DND-41 (cell line): ENCODE measurements around the gene POLR2E.

ENCODE experiments used
- ATAC-seq: fragments of 200-7000 bp; cut with Tn5 transposase; 3 replicates; pipeline ENCODE4 v1.9.1; 2021; ENCODE audit warnings: low read depth; ENCODE audit not compliant: insufficient read depth
- DNase-seq: peaks from one replicate; pipeline ENCODE4 v3.0.0-alpha.2; 2020
- H2AFZ ChIP-seq: 2 replicates; pipeline ENCODE4 v1.6.0; 2012; ENCODE audit warnings: low read depth, low read length
- H3K27ac ChIP-seq: 2 replicates; pipeline ENCODE4 v1.5.1; 2012; ENCODE audit warnings: low read length, inconsistent platforms
- H3K27me3 ChIP-seq: fragments of 200-600 bp; sonication (generic); 2 replicates; pipeline ENCODE4 v1.6.0; 2012; ENCODE audit warnings: low read length, mild to moderate bottlenecking, inconsistent platforms; ENCODE audit not compliant: insufficient read depth, poor library complexity
- H3K36me3 ChIP-seq: 2 replicates; pipeline ENCODE4 v1.5.1; 2012; ENCODE audit warnings: low read length, inconsistent platforms; ENCODE audit not compliant: insufficient read depth
- H3K4me1 ChIP-seq: 2 replicates; pipeline ENCODE4 v1.5.1; 2012; ENCODE audit warnings: mild to moderate bottlenecking, low read length; ENCODE audit not compliant: insufficient read depth
- H3K4me2 ChIP-seq: 2 replicates; pipeline ENCODE4 v1.6.0; 2012; ENCODE audit warnings: mild to moderate bottlenecking, moderate library complexity, low read length, inconsistent platforms; ENCODE audit not compliant: insufficient read depth
- H3K4me3 ChIP-seq, 2 experiments: fragments of 200-600 bp in 1 of 2; shearing (Covaris generic) in 1 of 2; 2 replicates each; pipeline ENCODE4 v1.5.1; 2012 to 2016; ENCODE audit warnings: inconsistent platforms in 2 of 2, low read length in 2 of 2, mild to moderate bottlenecking in 2 of 2, low read depth in 1 of 2, moderate library complexity in 1 of 2
- H3K79me2 ChIP-seq: 2 replicates; pipeline ENCODE4 v1.6.0; 2012; ENCODE audit warnings: low read length, inconsistent platforms; ENCODE audit not compliant: insufficient read depth
- H3K9ac ChIP-seq: 2 replicates; pipeline ENCODE4 v1.6.0; 2012; ENCODE audit warnings: low read depth, mild to moderate bottlenecking, inconsistent platforms, low read length, moderate library complexity
- H3K9me3 ChIP-seq: 2 replicates; pipeline ENCODE4 v1.5.1; 2012; ENCODE audit warnings: low read length, moderate library complexity, mild to moderate bottlenecking, inconsistent platforms; ENCODE audit not compliant: insufficient read depth, severe bottlenecking
- H4K20me1 ChIP-seq: 2 replicates; pipeline ENCODE4 v1.6.0; 2012; ENCODE audit warnings: low read length; ENCODE audit not compliant: insufficient read depth
- EZH2 ChIP-seq: IDR thresholded peaks from 3 replicates; pipeline ENCODE4 v1.6.1; 2012; ENCODE audit warnings: borderline replicate concordance, low read depth, mild to moderate bottlenecking, moderate library complexity, low read length, inconsistent platforms; ENCODE audit not compliant: severe bottlenecking
- TF ChIP-seq, protein P1 (sequence below): IDR thresholded peaks from 2 replicates; pipeline ENCODE4 v1.5.1; 2012; ENCODE audit warnings: borderline replicate concordance, low read length, moderate library complexity, mild to moderate bottlenecking; ENCODE audit not compliant: poor library complexity, severe bottlenecking; ENCODE audit errors: extremely low read depth

The POLR2E gene

DNA sequence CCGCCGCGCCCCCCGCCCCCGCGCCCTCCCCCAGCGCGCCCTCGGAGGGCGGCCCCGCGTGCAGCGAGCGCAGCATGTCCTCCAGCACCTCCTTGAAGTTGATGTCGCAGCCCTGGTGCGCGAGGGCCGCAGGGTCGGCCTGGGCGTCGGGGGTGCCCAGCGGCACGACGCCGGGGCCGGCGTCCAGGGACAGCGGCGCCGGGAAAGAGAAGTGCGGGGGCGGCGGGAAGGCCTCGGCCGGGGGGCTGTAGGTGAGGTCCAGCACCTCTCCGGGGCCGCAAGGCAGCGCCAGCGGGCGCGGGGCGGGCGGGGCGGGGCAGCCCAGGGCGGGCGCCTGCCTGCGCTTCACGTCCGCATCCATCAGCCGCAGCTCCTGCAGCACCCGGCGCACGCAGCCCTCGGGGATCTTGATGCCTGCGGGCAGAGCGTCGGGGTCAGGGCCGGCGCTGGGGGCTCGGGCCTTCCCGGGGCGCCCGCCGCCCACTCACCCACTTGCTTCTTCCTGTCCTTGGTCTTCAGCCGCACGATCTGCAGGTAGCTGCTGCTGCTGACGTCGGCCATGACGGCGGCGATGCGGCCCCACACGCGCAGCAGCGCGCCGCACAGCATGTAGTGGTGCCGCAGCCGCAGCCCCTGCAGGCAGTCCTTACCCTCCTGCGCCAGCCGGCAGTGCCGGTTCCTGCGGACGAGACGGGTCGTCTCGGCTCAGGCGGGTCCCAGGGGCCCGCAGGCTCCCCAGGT lies 13.3 kb upstream of the POLR2E start:
- H3K4me1 ChIP-seq: peaks cover 23% of the 10 kb centered on the region
- TF ChIP-seq, protein P1, sequence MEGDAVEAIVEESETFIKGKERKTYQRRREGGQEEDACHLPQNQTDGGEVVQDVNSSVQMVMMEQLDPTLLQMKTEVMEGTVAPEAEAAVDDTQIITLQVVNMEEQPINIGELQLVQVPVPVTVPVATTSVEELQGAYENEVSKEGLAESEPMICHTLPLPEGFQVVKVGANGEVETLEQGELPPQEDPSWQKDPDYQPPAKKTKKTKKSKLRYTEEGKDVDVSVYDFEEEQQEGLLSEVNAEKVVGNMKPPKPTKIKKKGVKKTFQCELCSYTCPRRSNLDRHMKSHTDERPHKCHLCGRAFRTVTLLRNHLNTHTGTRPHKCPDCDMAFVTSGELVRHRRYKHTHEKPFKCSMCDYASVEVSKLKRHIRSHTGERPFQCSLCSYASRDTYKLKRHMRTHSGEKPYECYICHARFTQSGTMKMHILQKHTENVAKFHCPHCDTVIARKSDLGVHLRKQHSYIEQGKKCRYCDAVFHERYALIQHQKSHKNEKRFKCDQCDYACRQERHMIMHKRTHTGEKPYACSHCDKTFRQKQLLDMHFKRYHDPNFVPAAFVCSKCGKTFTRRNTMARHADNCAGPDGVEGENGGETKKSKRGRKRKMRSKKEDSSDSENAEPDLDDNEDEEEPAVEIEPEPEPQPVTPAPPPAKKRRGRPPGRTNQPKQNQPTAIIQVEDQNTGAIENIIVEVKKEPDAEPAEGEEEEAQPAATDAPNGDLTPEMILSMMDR: no peak
- TF ChIP-seq EZH2: no peak
- ATAC-seq: no peak

DNA sequence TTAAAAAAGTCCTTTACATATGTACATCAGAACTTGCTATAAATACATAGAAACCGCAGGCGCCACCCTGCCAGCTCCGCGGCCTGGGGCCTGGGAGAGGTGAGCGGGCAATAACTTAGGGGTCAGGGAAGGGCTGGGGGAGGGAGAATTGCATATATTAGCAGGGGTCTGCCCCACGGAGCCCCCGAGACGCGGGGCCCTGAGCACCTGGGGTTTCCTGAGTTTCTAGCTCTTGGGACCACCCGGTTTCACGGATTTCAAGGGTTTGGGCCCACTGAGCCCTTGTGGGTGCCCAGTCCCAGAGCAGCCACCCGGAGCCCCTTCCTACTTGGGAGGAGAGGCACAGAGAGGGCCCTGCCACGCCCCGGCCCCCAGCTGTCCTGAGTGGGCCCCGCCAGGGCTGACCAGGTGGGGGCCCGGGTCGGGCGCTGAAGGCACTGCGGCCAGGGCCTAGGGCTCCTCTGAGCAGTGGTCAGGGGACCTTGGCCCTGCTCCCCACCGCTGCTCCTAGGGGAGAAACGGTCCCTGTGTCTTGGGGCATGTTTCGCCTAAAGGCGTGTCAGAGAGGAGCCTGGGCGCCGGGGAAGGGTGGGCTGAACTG lies 12.6 kb upstream of the POLR2E start:
- peaks cover 27% of the 10 kb centered on the region for H4K20me1 ChIP-seq
- peaks cover 30% of the 10 kb centered on the region for H3K4me1 ChIP-seq
- H3K27me3 ChIP-seq: no peaks in the 10 kb centered on the region
- DNase-seq (no peak), ATAC-seq (no peak)
- no peak overlapping the region for H2AFZ ChIP-seq
- no peak overlapping the region for H3K4me2 ChIP-seq
- peaks cover 29% of the 10 kb centered on the region for H3K79me2 ChIP-seq
- no peak overlapping the region for H3K27ac ChIP-seq
- H3K9me3 ChIP-seq: no peaks in the 10 kb centered on the region
- H3K9ac ChIP-seq: no peak overlapping the region
- H3K4me3 ChIP-seq: no peak overlapping the region
- TF ChIP-seq, protein P1: no peak
- TF ChIP-seq EZH2: no peak
- H3K36me3 ChIP-seq: peaks cover 59% of the 10 kb centered on the region

More for the DNA sequence above, 13.3 kb upstream of the POLR2E start:
- Histone ChIP-seq H3K4me2 (no peak overlapping the region), H3K4me3 (no peak overlapping the region), H3K27ac (no peak overlapping the region), H2AFZ (no peak overlapping the region), H3K79me2 (peaks cover 29% of the 10 kb centered on the region), H3K9me3 (no peaks in the 10 kb centered on the region), H3K9ac (no peak overlapping the region), H4K20me1 (peaks cover 27% of the 10 kb centered on the region), H3K27me3 (no peaks in the 10 kb centered on the region), H3K36me3 (peaks cover 64% of the 10 kb centered on the region)
- no peak for DNase-seq

DNA sequence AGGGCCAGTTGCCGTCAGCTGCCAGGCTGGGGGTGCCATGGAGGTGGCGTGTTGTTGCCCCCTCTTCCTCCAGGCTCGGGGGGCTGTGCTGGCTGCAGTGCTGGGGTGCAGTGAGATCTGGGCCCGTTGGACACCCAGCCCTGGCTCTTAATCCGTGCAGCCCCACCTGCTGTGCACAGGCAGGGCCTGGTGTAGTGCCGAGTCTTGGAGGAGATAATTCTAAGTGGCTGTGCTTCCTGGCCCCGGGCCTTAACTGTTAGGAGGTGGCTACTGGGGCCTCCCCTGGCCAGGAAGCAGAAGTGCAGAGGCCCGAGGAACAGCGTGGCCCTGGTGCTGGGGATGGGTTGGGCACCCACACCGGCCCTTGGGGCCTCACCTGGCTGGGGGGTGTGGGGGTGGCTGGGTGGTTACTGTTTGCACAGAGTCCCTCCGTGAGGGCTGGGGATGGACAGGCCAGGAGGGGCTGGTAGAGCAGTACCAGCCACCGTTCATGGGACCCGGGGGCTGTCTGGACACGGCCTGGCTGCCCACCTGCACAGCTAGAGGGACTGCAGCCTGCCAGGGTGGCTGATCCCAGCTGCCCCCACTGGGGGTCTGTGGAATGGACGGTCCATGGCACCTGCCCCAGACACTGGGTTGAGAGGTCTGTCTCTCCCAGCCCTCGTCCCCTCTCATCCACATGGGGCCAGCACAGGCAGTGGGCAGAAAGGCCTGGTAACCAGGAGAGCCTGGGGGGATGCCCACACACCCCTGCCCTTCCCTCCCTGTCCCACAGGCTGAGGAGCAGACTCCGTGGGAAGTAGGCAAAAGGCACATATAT lies 11.9 kb upstream of the POLR2E start:
- peaks cover 27% of the 10 kb centered on the region for H4K20me1 ChIP-seq
- no peak overlapping the region; the same call in 1 of the 2 replicates for H3K27ac ChIP-seq

More for the DNA sequence above, 11.9 kb upstream of the POLR2E start:
- H3K79me2 ChIP-seq: peaks cover 29% of the 10 kb centered on the region
- H3K4me2 ChIP-seq: no peak overlapping the region; the same call in 1 of the 2 replicates
- no peak for TF ChIP-seq EZH2
- TF ChIP-seq, protein P1: no peak
- H3K9me3 ChIP-seq: no peaks in the 10 kb centered on the region
- no peak overlapping the region for H3K4me3 ChIP-seq
- peaks cover 36% of the 10 kb centered on the region for H3K4me1 ChIP-seq
- H3K9ac ChIP-seq: no peak overlapping the region
- ATAC-seq: no peak
- no peak overlapping the region for H2AFZ ChIP-seq
- H3K36me3 ChIP-seq: peaks cover 52% of the 10 kb centered on the region
- no peaks in the 10 kb centered on the region for H3K27me3 ChIP-seq
- no peak for DNase-seq
